ENCODE results near the gene STON1. TPM values are rescaled to one million over a fixed set of nuclear protein-coding genes. Genes with fewer than 3 reads are reported as not detected.
A peak's percentile ranks its signal among the peaks of the same experiment; 100 is the strongest.
"Not testable (repeated sequence)": the region's sequence is repeated elsewhere in the genome, so short reads cannot be mapped to it uniquely, and the experiment has no call there.

Gene STON1
- total RNA-seq, 1 experiment from 2014 or later = 1.7 TPM

- Histone ChIP-seq H4K20me1 (ENCODE audit: insufficient read depth) (no peaks in the 10 kb centered on the region), H3K4me2 (no peak overlapping the region), H3K27me3 (ENCODE audit: insufficient read depth, low read depth) (no peaks in the 10 kb centered on the region), H3K79me2 (ENCODE audit: low read depth) (no peaks in the 10 kb centered on the region), H3K36me3 (ENCODE audit: low read depth) (no peaks in the 10 kb centered on the region), H3K27ac (no peak overlapping the region), H3K4me1 (replicated peaks; ENCODE audit: insufficient read depth) (peaks cover 6% of the 10 kb centered on the region; the same call in 1 of the 2 replicates), H3F3A (ENCODE audit: insufficient read depth, low read depth) (no peaks in the 10 kb centered on the region), H3K9me2 (ENCODE audit: insufficient read depth) (no peaks in the 10 kb centered on the region), H2AFZ (no peak overlapping the region), H3K4me3 (no peak overlapping the region), H3K9me3 (ENCODE audit: insufficient read depth, low read depth) (no peaks in the 10 kb centered on the region)
- POLR2A ChIA-PET (ENCODE audit: unreplicated experiment) = no interaction called here
- TF ChIP-seq EZH2 (IDR thresholded peaks at IDR 0.05; ENCODE audit: low read depth) (no peak), CTCF (conservative IDR thresholded peaks at IDR 0.05) (no peak)
- no peak for DNase-seq
- CTCF ChIA-PET = no interaction called here
- BruUV-seq (replicated peaks) = no TSS peak
- intact Hi-C loops (cut with micrococcal nuclease; ENCODE audit: unreplicated experiment) = no loop called here
Observed at GRCh38 chr2:48605482-48606175, 75.7 kb downstream of the STON1 start.

- Histone ChIP-seq H3K36me3 (ENCODE audit: low read depth) (no peaks in the 10 kb centered on the region), H3K9me3 (ENCODE audit: insufficient read depth, low read depth) (no peaks in the 10 kb centered on the region), H3K79me2 (ENCODE audit: low read depth) (no peaks in the 10 kb centered on the region), H3K4me1 (replicated peaks; ENCODE audit: insufficient read depth) (peaks cover 6% of the 10 kb centered on the region; the same call in 1 of the 2 replicates), H3F3A (ENCODE audit: insufficient read depth, low read depth) (no peaks in the 10 kb centered on the region), H3K4me2 (no peak overlapping the region), H2AFZ (peak overlapping the region; percentile 14; the same call in 1 of the 2 replicates), H3K27me3 (ENCODE audit: insufficient read depth, low read depth) (no peaks in the 10 kb centered on the region), H3K4me3 (no peak overlapping the region), H4K20me1 (ENCODE audit: insufficient read depth) (no peaks in the 10 kb centered on the region), H3K27ac (no peak overlapping the region), H3K9me2 (ENCODE audit: insufficient read depth) (no peaks in the 10 kb centered on the region)
- TF ChIP-seq EZH2 (IDR thresholded peaks at IDR 0.05; ENCODE audit: low read depth) (no peak), CTCF (conservative IDR thresholded peaks at IDR 0.05) (no peak)
- ChIA-PET POLR2A (ENCODE audit: unreplicated experiment) (no interaction called here), CTCF (no interaction called here)
- intact Hi-C loops (cut with micrococcal nuclease; ENCODE audit: unreplicated experiment) = no loop called here
- no TSS peak for BruUV-seq (replicated peaks)
- peak in 1 of 2 experiments; percentile 29 for DNase-seq
Observed at GRCh38 chr2:48607307-48608014, 77.5 kb downstream of the STON1 start.

GRCh38 chr2:48613211-48613610 lies 83.3 kb downstream of the STON1 start:
- no peak for TF ChIP-seq CTCF (conservative IDR thresholded peaks at IDR 0.05)
- no peak for TF ChIP-seq EZH2 (IDR thresholded peaks at IDR 0.05; ENCODE audit: low read depth)
- H3K27me3 ChIP-seq (ENCODE audit: insufficient read depth, low read depth) = peaks cover 28% of the 10 kb centered on the region
- no peaks in the 10 kb centered on the region for H3K36me3 ChIP-seq (ENCODE audit: low read depth)
- H3K79me2 ChIP-seq (ENCODE audit: low read depth) = no peaks in the 10 kb centered on the region
- BruUV-seq (replicated peaks) = no TSS peak
- intact Hi-C loops (cut with micrococcal nuclease; ENCODE audit: unreplicated experiment) = no loop called here
- H3K9me3 ChIP-seq (ENCODE audit: insufficient read depth, low read depth) = no peaks in the 10 kb centered on the region
- CTCF ChIA-PET = no interaction called here
- H3K4me3 ChIP-seq = no peak overlapping the region
- H2AFZ ChIP-seq = no peak overlapping the region
- no peak for DNase-seq
- H3K9me2 ChIP-seq (ENCODE audit: insufficient read depth) = no peaks in the 10 kb centered on the region
- no peak overlapping the region for H3K27ac ChIP-seq
- no peaks in the 10 kb centered on the region for H3F3A ChIP-seq (ENCODE audit: insufficient read depth, low read depth)
- no peaks in the 10 kb centered on the region for H4K20me1 ChIP-seq (ENCODE audit: insufficient read depth)
- H3K4me2 ChIP-seq = no peak overlapping the region
- H3K4me1 ChIP-seq (replicated peaks; ENCODE audit: insufficient read depth) = no peaks in the 10 kb centered on the region
- POLR2A ChIA-PET (ENCODE audit: unreplicated experiment) = no interaction called here

- DNase-seq; BruUV-seq (replicated peaks); H4K20me1 ChIP-seq (ENCODE audit: insufficient read depth); POLR2A ChIA-PET (ENCODE audit: unreplicated experiment); intact Hi-C loops (cut with micrococcal nuclease; ENCODE audit: unreplicated experiment); H3K79me2 ChIP-seq (ENCODE audit: low read depth); H3K9me3 ChIP-seq (ENCODE audit: insufficient read depth, low read depth); H3K4me1 ChIP-seq (replicated peaks; ENCODE audit: insufficient read depth); H3K4me2 ChIP-seq; H3K4me3 ChIP-seq; H3K9me2 ChIP-seq (ENCODE audit: insufficient read depth); H3F3A ChIP-seq (ENCODE audit: insufficient read depth, low read depth); H3K27ac ChIP-seq; H3K36me3 ChIP-seq (ENCODE audit: low read depth); CTCF ChIA-PET; H2AFZ ChIP-seq: not testable (repeated sequence)
- peaks cover 38% of the 10 kb centered on the region for H3K27me3 ChIP-seq (ENCODE audit: insufficient read depth, low read depth)
Observed at GRCh38 chr2:48614581-48614980, 84.6 kb downstream of the STON1 start.
